ENCODE data around the gene COL5A1. TPM values are rescaled to one million over a fixed set of nuclear protein-coding genes. Genes with fewer than 3 reads are reported as not detected.

COL5A1 gene
- total RNA-seq, 4 donors from 2014 or later = 8.4 to 14.7 (median 11.3) TPM

DNA sequence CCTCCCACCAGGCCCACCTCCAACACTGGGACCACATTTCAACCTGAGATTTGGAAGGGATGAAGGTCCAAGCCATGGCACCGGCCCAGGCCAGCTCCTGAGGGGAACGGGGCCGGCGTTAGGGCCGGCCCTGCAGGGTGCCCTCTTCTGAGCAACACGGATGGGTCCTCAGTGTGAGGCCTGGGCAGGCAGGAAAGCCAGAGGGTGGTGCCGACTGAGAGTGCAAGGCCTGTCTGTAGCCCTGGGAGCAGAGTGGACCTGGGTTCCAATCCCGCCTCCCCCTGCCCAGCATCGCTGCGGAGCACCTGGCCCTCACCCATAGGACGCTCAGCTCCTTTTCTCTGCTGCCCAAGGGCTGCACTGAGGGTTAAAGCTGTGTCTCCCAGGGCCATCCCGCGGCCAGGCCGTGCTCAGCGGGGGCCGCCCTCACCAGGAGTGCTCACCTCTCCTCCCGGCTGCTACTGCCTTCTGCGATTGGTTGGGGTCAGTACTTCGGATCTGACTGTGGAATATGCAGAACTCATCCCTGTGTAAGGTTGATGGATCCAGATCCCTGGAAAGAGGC is 194.9 kb downstream of the COL5A1 start:
- no peak overlapping the region for H3K4me3 ChIP-seq (ENCODE audit: low read depth, poor library complexity, severe bottlenecking)
- TF ChIP-seq, protein P1, sequence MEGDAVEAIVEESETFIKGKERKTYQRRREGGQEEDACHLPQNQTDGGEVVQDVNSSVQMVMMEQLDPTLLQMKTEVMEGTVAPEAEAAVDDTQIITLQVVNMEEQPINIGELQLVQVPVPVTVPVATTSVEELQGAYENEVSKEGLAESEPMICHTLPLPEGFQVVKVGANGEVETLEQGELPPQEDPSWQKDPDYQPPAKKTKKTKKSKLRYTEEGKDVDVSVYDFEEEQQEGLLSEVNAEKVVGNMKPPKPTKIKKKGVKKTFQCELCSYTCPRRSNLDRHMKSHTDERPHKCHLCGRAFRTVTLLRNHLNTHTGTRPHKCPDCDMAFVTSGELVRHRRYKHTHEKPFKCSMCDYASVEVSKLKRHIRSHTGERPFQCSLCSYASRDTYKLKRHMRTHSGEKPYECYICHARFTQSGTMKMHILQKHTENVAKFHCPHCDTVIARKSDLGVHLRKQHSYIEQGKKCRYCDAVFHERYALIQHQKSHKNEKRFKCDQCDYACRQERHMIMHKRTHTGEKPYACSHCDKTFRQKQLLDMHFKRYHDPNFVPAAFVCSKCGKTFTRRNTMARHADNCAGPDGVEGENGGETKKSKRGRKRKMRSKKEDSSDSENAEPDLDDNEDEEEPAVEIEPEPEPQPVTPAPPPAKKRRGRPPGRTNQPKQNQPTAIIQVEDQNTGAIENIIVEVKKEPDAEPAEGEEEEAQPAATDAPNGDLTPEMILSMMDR (IDR thresholded peaks at IDR 0.05) = no peak
- no peak for DNase-seq (ENCODE audit: low spot score in 2 of 2)
- 89 to 91% methylated on average over 18 to 19 of the region's 19 CpGs for WGBS, 2 donors
- intact Hi-C loops (cut with DNase I; ENCODE audit: low total_unique reads) = no loop called here

DNA sequence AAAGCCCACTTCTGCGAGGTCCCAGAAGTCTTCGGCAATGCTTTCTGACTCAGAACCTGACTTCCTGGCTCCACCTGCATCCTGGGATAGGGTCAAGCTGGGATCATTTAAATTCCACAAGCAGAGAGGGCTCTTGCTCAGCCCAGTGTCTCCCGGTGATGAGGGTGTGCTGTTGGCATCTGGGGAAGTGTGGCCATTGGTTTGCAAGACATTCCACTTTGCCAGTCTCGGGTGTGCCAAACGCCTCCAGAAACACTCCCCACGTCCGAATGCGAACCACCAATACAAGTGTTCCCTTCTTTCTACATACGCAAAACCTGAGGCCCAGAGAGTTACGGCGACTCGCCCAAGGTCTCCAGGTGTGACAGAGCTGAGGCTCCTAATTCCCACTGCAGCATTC is 195.9 kb downstream of the COL5A1 start:
- 89 to 91% methylated on average over 12 of the region's 12 CpGs for WGBS, 2 donors
- TF ChIP-seq, protein P1 (IDR thresholded peaks at IDR 0.05) = no peak
- no peak for TF ChIP-seq POLR2A (IDR thresholded peaks at IDR 0.05)
- intact Hi-C loops (cut with DNase I; ENCODE audit: low total_unique reads) = no loop called here

GRCh38 chr9:134838651-134839454 is 197.2 kb downstream of the COL5A1 start:
- intact Hi-C loops (cut with DNase I; ENCODE audit: low total_unique reads) = no loop called here
- DNase-seq (ENCODE audit: low spot score in 2 of 2) = no peak
- 84 to 93% methylated on average over 31 to 34 of the region's 34 CpGs for WGBS, 2 donors
- no peak for TF ChIP-seq POLR2A (IDR thresholded peaks at IDR 0.05)
- TF ChIP-seq, protein P1 (IDR thresholded peaks at IDR 0.05) = no peak
- H3K4me3 ChIP-seq (ENCODE audit: low read depth, poor library complexity, severe bottlenecking) = no peak overlapping the region

More for the DNA sequence above, 195.9 kb downstream of the COL5A1 start:
- H3K4me3 ChIP-seq (ENCODE audit: low read depth, poor library complexity, severe bottlenecking) = no peak overlapping the region
- DNase-seq (ENCODE audit: low spot score in 2 of 2) = no peak

DNA sequence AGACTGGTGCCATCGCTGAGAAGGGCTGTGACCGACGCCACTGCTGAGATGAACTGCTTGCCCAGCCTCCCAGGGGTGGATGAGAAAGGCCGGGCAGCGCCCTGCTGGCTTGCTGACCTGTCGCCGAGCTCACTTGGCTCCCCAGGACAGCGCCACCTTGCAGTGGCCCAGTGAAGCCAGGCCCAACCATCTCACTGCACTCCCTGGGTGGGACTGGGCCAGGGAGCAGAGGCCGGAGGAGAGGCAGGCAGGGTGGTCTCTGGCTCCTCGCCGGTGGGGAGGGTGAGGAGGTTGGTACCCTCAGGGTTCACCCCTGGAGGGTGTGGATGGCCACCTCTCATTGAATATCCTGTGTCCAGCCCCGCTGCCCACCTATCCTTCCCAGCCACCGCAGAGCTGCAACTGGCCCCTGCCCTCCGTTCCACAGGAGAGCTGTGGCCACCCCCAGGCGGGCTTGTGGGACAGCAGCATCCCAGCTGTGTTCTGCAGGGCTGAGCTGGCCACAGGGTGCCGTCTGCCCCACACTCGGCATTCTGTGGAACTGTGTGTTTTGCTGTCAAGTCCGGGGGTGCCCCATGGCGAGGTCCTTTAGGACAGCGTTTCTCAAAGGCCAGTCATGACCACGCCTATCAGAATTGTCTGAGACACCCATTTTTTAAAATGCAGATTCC is 198.0 kb downstream of the COL5A1 start:
- no peak overlapping the region for H3K4me3 ChIP-seq (ENCODE audit: low read depth, poor library complexity, severe bottlenecking)
- TF ChIP-seq, protein P1 (IDR thresholded peaks at IDR 0.05) = no peak
- no peak for TF ChIP-seq POLR2A (IDR thresholded peaks at IDR 0.05)
- no peak for DNase-seq (ENCODE audit: low spot score in 2 of 2)
- intact Hi-C loops (cut with DNase I; ENCODE audit: low total_unique reads) = no loop called here
- WGBS, 2 donors = 89 to 93% methylated on average over 9 to 16 of the region's 21 CpGs

DNA sequence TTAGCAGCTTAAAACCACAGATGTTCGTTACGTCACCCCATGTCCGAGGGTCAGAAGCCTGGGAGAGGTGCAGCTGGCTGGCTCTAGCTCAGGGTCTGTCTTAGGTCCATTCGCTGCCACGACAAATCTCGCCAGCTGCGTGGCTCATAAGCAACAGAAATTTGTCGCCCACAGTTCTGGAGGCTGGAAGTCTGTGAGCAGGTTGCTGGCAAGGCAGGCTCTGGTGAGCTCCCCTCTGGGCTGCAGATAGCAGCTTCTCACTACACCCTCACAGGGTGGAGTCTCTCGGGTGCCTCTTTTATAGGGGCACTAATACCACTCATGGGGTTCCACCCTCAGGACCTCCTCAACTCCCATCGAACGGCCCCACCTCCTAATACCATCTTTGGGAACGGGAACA is 198.9 kb downstream of the COL5A1 start:
- H3K4me3 ChIP-seq (ENCODE audit: low read depth, poor library complexity, severe bottlenecking) = no peak overlapping the region
- WGBS, 2 donors = 85 to 86% methylated on average over 12 of the region's 12 CpGs
- no peak for DNase-seq (ENCODE audit: low spot score in 2 of 2)
- intact Hi-C loops (cut with DNase I; ENCODE audit: low total_unique reads) = no loop called here
- no peak for TF ChIP-seq POLR2A (IDR thresholded peaks at IDR 0.05)
- TF ChIP-seq, protein P1 (IDR thresholded peaks at IDR 0.05) = no peak
